Adrenal gland (tissue), 5 donors: Measurements from ENCODE around the gene CDHR2.

ENCODE experiments used
- CTCF ChIP-seq, 6 experiments: fragments of 450-650 bp in 4 of 6; fragments of 200-600 bp in 2 of 6; sonication (generic) in 1 of 6; IDR thresholded peaks; 1 replicate in 5 of 6; 2 replicates in 1 of 6; pipeline versions ENCODE4 v1.5.1 to v1.8.0; 2016 to 2021; ENCODE audit warnings: antibody characterized with exemption in 6 of 6, mild to moderate bottlenecking in 2 of 6, moderate library complexity in 1 of 6
- POLR2A ChIP-seq, 2 donors: fragments of 450-650 bp; IDR thresholded peaks; one replicate each; pipeline ENCODE4 v1.6.1; 2017; ENCODE audit warnings: antibody characterized with exemption in 2 of 2, mild to moderate bottlenecking in 2 of 2, moderate library complexity in 1 of 2
- donor health status: DM: no; HTN: no; CAD: no.

- TF ChIP-seq CTCF (IDR thresholded peaks at IDR 0.05) (no peak), POLR2A (IDR thresholded peaks at IDR 0.05) (no peak)
These were observed 77.1 kb downstream of the CDHR2 start for GRCh38 chr5:176625966-176626875.
